Right hindlimb (tissue), 1 donor: ENCODE data around the gene ARHGEF40.

ENCODE experiments used
- DNase-seq: peaks from one replicate; pipeline ENCODE4 v3.0.0-alpha.2; 2018

ARHGEF40 gene

DNA sequence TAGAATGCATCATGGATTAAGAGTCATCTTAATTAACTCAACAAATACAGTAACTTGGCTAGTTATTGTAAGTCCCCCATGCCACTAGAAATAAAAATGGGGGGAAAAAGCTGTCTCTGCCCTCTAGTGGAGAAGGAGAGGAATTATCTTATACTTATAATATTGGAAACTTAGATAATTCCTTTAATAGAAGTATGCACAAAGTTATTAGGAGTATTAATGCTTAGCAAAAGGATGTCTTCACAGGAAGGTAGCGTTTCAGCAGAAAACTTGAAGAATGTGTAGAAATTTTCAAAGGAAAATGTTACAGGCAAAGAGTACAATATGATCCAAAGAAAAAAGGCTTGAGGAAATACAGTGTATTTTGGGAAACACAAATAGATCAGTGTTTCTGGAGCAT, 65.9 kb downstream of the ARHGEF40 start:
- DNase-seq: no peak
